ENCODE data around the gene PRPF19.

Gene PRPF19

GRCh38 chr11:60851327-60852104, 54.9 kb downstream of the PRPF19 start:
- H3K4me3 ChIP-seq (ENCODE audit: control insufficient read depth, low read depth, low read length) = no peak overlapping the region
- no peak for DNase-seq (ENCODE audit: low read depth)
- TF ChIP-seq, protein P1, sequence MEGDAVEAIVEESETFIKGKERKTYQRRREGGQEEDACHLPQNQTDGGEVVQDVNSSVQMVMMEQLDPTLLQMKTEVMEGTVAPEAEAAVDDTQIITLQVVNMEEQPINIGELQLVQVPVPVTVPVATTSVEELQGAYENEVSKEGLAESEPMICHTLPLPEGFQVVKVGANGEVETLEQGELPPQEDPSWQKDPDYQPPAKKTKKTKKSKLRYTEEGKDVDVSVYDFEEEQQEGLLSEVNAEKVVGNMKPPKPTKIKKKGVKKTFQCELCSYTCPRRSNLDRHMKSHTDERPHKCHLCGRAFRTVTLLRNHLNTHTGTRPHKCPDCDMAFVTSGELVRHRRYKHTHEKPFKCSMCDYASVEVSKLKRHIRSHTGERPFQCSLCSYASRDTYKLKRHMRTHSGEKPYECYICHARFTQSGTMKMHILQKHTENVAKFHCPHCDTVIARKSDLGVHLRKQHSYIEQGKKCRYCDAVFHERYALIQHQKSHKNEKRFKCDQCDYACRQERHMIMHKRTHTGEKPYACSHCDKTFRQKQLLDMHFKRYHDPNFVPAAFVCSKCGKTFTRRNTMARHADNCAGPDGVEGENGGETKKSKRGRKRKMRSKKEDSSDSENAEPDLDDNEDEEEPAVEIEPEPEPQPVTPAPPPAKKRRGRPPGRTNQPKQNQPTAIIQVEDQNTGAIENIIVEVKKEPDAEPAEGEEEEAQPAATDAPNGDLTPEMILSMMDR (IDR thresholded peaks at IDR 0.05; ENCODE audit: control insufficient read depth, insufficient read depth, low read depth, low read length, missing control alignments) = no peak

GRCh38 chr11:60849641-60850520, 56.5 kb downstream of the PRPF19 start:
- no peak for DNase-seq (ENCODE audit: low read depth)
- TF ChIP-seq, protein P1 (IDR thresholded peaks at IDR 0.05; ENCODE audit: control insufficient read depth, insufficient read depth, low read depth, low read length, missing control alignments) = no peak
- H3K4me3 ChIP-seq (ENCODE audit: control insufficient read depth, low read depth, low read length) = no peak overlapping the region

GRCh38 chr11:60848714-60849151, 57.7 kb downstream of the PRPF19 start:
- no peak overlapping the region for H3K4me3 ChIP-seq (ENCODE audit: control insufficient read depth, low read depth, low read length)
- DNase-seq (ENCODE audit: low read depth) = no peak
- TF ChIP-seq, protein P1 (IDR thresholded peaks at IDR 0.05; ENCODE audit: control insufficient read depth, insufficient read depth, low read depth, low read length, missing control alignments) = no peak

DNA sequence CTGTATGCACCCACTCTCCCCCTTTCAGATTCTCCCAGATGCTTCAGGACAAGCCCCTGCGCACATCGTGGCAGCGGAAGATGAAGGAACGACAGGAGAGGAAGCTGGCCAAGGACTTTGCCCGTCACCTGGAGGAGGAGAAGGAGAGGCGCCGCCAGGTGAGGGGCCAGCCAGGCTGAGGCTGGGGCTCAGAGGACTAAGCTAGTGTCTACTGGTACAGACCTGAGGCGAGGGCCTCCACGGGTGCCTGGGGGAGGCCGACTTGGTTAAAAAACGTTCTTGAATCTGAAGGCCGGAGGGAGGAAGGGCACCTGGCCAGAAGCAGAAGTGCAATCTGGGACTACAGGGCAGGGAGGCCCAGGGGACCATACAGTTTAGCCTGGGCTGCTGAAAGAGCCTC, 58.5 kb downstream of the PRPF19 start:
- DNase-seq (ENCODE audit: low read depth) = no peak
- H3K4me3 ChIP-seq (ENCODE audit: control insufficient read depth, low read depth, low read length) = no peak overlapping the region
- TF ChIP-seq, protein P1 (IDR thresholded peaks at IDR 0.05; ENCODE audit: control insufficient read depth, insufficient read depth, low read depth, low read length, missing control alignments) = no peak

DNA sequence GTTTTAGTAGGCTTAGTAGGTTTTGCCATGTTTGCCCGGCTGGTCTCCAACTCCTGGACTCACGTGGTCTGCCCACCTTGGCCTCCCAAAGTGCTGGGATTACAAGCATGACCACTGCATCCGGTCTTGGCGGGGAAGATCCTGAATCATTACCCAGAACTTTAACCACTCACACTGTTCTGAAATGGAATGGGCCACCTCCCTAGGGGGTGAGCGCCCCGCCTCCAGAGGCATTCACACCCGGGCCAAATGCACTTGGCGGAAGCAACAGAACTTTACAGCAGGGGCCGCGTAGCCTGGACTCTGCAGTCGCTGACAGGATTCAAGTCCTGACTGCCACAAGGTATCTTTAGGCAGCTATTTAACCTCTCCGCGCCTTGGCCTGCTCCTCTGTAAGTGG, 59.1 kb downstream of the PRPF19 start:
- no peak for DNase-seq (ENCODE audit: low read depth)
- no peak overlapping the region for H3K4me3 ChIP-seq (ENCODE audit: control insufficient read depth, low read depth, low read length)
- TF ChIP-seq, protein P1 (IDR thresholded peaks at IDR 0.05; ENCODE audit: control insufficient read depth, insufficient read depth, low read depth, low read length, missing control alignments) = no peak

- DNase-seq (ENCODE audit: low read depth) = no peak
- H3K4me3 ChIP-seq (ENCODE audit: control insufficient read depth, low read depth, low read length) = no peak overlapping the region
- TF ChIP-seq, protein P1 (IDR thresholded peaks at IDR 0.05; ENCODE audit: control insufficient read depth, insufficient read depth, low read depth, low read length, missing control alignments) = no peak
Observed at GRCh38 chr11:60845338-60845737, 61.0 kb downstream of the PRPF19 start.

Data from AG09309 (cell line).